Keratinocyte (primary cell): ENCODE data around the gene NOX3. TPM values are rescaled to one million over a fixed set of nuclear protein-coding genes. Genes with fewer than 3 reads are reported as not detected.

Experiments used
- DNase-seq: peaks from one replicate; pipeline ENCODE4 v3.0.0-alpha.2; 2011; ENCODE audit warnings: low read depth, missing footprints, low spot score
- FAIRE-seq: peaks from 2 replicates; lab custom pipeline; 2011; peaks lifted over from hg19 to GRCh38; lab: Jason Lieb, UNC
- H2AFZ ChIP-seq: 2 replicates; pipeline ENCODE4 v1.6.0; 2012; ENCODE audit warnings: low read length, control low read depth, inconsistent platforms; ENCODE audit not compliant: control insufficient read depth
- H3K27ac ChIP-seq: 2 replicates; pipeline ENCODE4 v1.5.1; 2011; ENCODE audit warnings: low read length; ENCODE audit not compliant: control insufficient read depth, insufficient read depth
- H3K27me3 ChIP-seq: 3 replicates; pipeline ENCODE4 v1.6.0; 2011; ENCODE audit warnings: low read length; ENCODE audit not compliant: control insufficient read depth, insufficient read depth; ENCODE audit errors: extremely low read depth
- H3K36me3 ChIP-seq, 2 experiments: 2 replicates in 1 of 2; 3 replicates in 1 of 2; pipeline ENCODE4 v1.5.1; 2011; ENCODE audit warnings: low read length in 2 of 2, mild to moderate bottlenecking in 1 of 2; ENCODE audit not compliant: control insufficient read depth in 2 of 2, insufficient read depth in 2 of 2; ENCODE audit errors: extremely low read depth in 1 of 2
- H3K4me1 ChIP-seq: 3 replicates; pipeline ENCODE4 v1.5.1; 2011; ENCODE audit warnings: low read length; ENCODE audit not compliant: control insufficient read depth, insufficient read depth; ENCODE audit errors: extremely low read depth
- H3K4me2 ChIP-seq: 3 replicates; pipeline ENCODE4 v1.6.0; 2011; ENCODE audit warnings: low read depth, low read length; ENCODE audit not compliant: control insufficient read depth, insufficient read depth; ENCODE audit errors: extremely low read depth
- H3K4me3 ChIP-seq, 3 experiments: fragments of 200-600 bp in 1 of 3; sonication (generic) in 1 of 3; 2 replicates in 2 of 3; 3 replicates in 1 of 3; pipeline ENCODE4 v1.5.1; 2011 to 2016; ENCODE audit warnings: low read length in 3 of 3, mild to moderate bottlenecking in 3 of 3, control low read depth in 2 of 3, inconsistent platforms in 1 of 3, low read depth in 1 of 3, mixed read lengths in 1 of 3, mixed run types in 1 of 3, moderate library complexity in 1 of 3; ENCODE audit not compliant: control insufficient read depth in 2 of 3, insufficient read depth in 2 of 3; ENCODE audit errors: extremely low read depth in 1 of 3
- H3K79me2 ChIP-seq: 2 replicates; pipeline ENCODE4 v1.6.0; 2012; ENCODE audit warnings: low read length; ENCODE audit not compliant: control insufficient read depth, insufficient read depth
- H3K9ac ChIP-seq: 3 replicates; pipeline ENCODE4 v1.6.0; 2011; ENCODE audit warnings: low read length; ENCODE audit not compliant: control insufficient read depth, insufficient read depth; ENCODE audit errors: extremely low read depth
- H3K9me1 ChIP-seq: 3 replicates; pipeline ENCODE4 v1.6.0; 2011; ENCODE audit warnings: low read length; ENCODE audit not compliant: control insufficient read depth, insufficient read depth; ENCODE audit errors: extremely low read depth
- H3K9me3 ChIP-seq: 2 replicates; pipeline ENCODE4 v1.5.1; 2012; ENCODE audit warnings: low read depth, low read length; ENCODE audit not compliant: control insufficient read depth
- H4K20me1 ChIP-seq: 3 replicates; pipeline ENCODE4 v1.6.0; 2011; ENCODE audit warnings: low read length; ENCODE audit not compliant: control insufficient read depth, insufficient read depth; ENCODE audit errors: extremely low read depth
- CTCF ChIP-seq, 3 experiments: IDR thresholded peaks in 1 of 3; conservative IDR thresholded peaks in 1 of 3; optimal IDR thresholded peaks in 1 of 3; 2 replicates in 2 of 3; 3 replicates in 1 of 3; pipeline versions ENCODE3 to v1.5.1; 2011; ENCODE audit warnings: low read length in 3 of 3, mild to moderate bottlenecking in 3 of 3, moderate library complexity in 2 of 3, control low read depth in 1 of 3, inconsistent platforms in 1 of 3; ENCODE audit not compliant: insufficient read depth in 2 of 3; ENCODE audit errors: extremely low read depth in 1 of 3
- EZH2 ChIP-seq: IDR thresholded peaks from one replicate; pipeline ENCODE4 v1.6.1; 2012; ENCODE audit warnings: inconsistent platforms, mild to moderate bottlenecking, low read length, moderate library complexity
- dilution Hi-C: fragments of 300-500 bp; cut with MboI; formaldehyde crosslinking; loops from one replicate; pipeline ENCODE4 v1.7.0; 2020; ENCODE audit warnings: low sequenced_read_pairs; ENCODE audit not compliant: extremely low pct_ligation_motif_present
- polyA plus RNA-seq, 5 experiments: library from polyadenylated mRNA; depleted of rRNA in 3 of 5; stranded (reverse) in 3 of 5; stranded (forward) in 1 of 5; unstranded in 1 of 5; fragments of >200 nt; gene quantifications; 1 replicate in 1 of 5; 2 replicates in 3 of 5; 3 replicates in 1 of 5; pipeline versions ENCODE4 v1.2.1 to v1.2.3, GENCODE V29; 2011 to 2012; ENCODE audit warnings: missing spikeins in 2 of 5, low read depth in 1 of 5, low replicate concordance in 1 of 5

NOX3 gene
- polyA plus RNA-seq, 1 donor (not counting 4 experiments of a cell fraction or from before 2014, with no cell fraction given): not detected

GRCh38 chr6:155495011-155495768 is 39.6 kb upstream of the NOX3 start:
- peaks cover 2% of the 10 kb centered on the region for H3K9me3 ChIP-seq
- no peaks in the 10 kb centered on the region for H3K27me3 ChIP-seq
- dilution Hi-C loops: no loop called here
- H3K9ac ChIP-seq: no peak overlapping the region
- no peak overlapping the region for H3K27ac ChIP-seq
- H3K79me2 ChIP-seq: no peaks in the 10 kb centered on the region
- no peak overlapping the region for H2AFZ ChIP-seq
- H3K4me2 ChIP-seq: no peak overlapping the region
- H3K9me1 ChIP-seq: no peaks in the 10 kb centered on the region
- H3K4me3 ChIP-seq: no peak overlapping the region
- H4K20me1 ChIP-seq: no peaks in the 10 kb centered on the region
- no peak for DNase-seq
- no peak for FAIRE-seq
- TF ChIP-seq CTCF (optimal IDR thresholded peaks at IDR 0.05 in 1 of 3, IDR thresholded peaks at IDR 0.05 in 1 of 3, conservative IDR thresholded peaks at IDR 0.05 in 1 of 3; ENCODE audit: extremely low read depth in 1 of 3, insufficient read depth in 2 of 3, low read length in 3 of 3) (peak in 1 of 3 experiments; percentile 50), EZH2 (no peak)
- no peaks in the 10 kb centered on the region for H3K36me3 ChIP-seq
- peaks cover 23% of the 10 kb centered on the region for H3K4me1 ChIP-seq

GRCh38 chr6:155493694-155494143 is 38.1 kb upstream of the NOX3 start:
- peaks cover 23% of the 10 kb centered on the region for H3K4me1 ChIP-seq
- H4K20me1 ChIP-seq: no peaks in the 10 kb centered on the region
- peak overlapping the region; percentile 73 for H3K4me2 ChIP-seq
- TF ChIP-seq EZH2: no peak
- no peaks in the 10 kb centered on the region for H3K9me1 ChIP-seq
- H3K4me3 ChIP-seq: peak overlapping the region in 1 of 3 experiments; percentile 41
- no peaks in the 10 kb centered on the region for H3K36me3 ChIP-seq
- no peaks in the 10 kb centered on the region for H3K27me3 ChIP-seq
- H3K9ac ChIP-seq: no peak overlapping the region
- peak overlapping the region; percentile 67 for H3K27ac ChIP-seq
- dilution Hi-C loops: no loop called here
- no peaks in the 10 kb centered on the region for H3K79me2 ChIP-seq
- H2AFZ ChIP-seq: peak overlapping the region; percentile 27
- DNase-seq (peak; percentile 88), FAIRE-seq (peak; percentile 97)
- peaks cover 2% of the 10 kb centered on the region for H3K9me3 ChIP-seq
